ENCODE data around the gene OCIAD2.

Gene OCIAD2

GRCh38 chr4:48858130-48858529 is 48.4 kb downstream of the OCIAD2 start:
- Histone ChIP-seq H3K79me2 (ENCODE audit: insufficient read depth, low read length) (no peaks in the 10 kb centered on the region), H3K4me2 (ENCODE audit: low read depth, low read length, poor library complexity, severe bottlenecking) (no peak overlapping the region), H3K27me3 (ENCODE audit: low read length) (no peaks in the 10 kb centered on the region), H3K36me3 (ENCODE audit: low read length) (peaks cover 31% of the 10 kb centered on the region), H2AFZ (ENCODE audit: low read depth, low read length, severe bottlenecking) (no peak overlapping the region), H4K20me1 (ENCODE audit: low read depth, low read length) (no peaks in the 10 kb centered on the region), H3K27ac (ENCODE audit: low read depth, low read length) (no peak overlapping the region), H3K9ac (ENCODE audit: low read length) (no peak overlapping the region), H3K4me3 (ENCODE audit: insufficient read depth, low read length, poor library complexity, severe bottlenecking) (no peak overlapping the region), H3K9me3 (ENCODE audit: insufficient read depth, low read length) (no peaks in the 10 kb centered on the region), H3K9me2 (replicated peaks; ENCODE audit: insufficient read depth, low read length) (no peaks in the 10 kb centered on the region), H3F3A (ENCODE audit: insufficient read depth) (peaks cover 21% of the 10 kb centered on the region; the same call in 1 of the 2 replicates)
- TF ChIP-seq CTCF (IDR thresholded peaks at IDR 0.05; ENCODE audit: insufficient read depth, low read length, poor library complexity, severe bottlenecking): no peak
- TF ChIP-seq EZH2phosphoT487 (conservative IDR thresholded peaks at IDR 0.05; ENCODE audit: low read length): no peak

- Histone ChIP-seq H3K27me3 (ENCODE audit: low read length) (no peaks in the 10 kb centered on the region), H3K9ac (ENCODE audit: low read length) (no peak overlapping the region), H3K9me3 (ENCODE audit: insufficient read depth, low read length) (no peaks in the 10 kb centered on the region), H3K9me2 (replicated peaks; ENCODE audit: insufficient read depth, low read length) (no peaks in the 10 kb centered on the region), H3K27ac (ENCODE audit: low read depth, low read length) (no peak overlapping the region), H3K4me3 (ENCODE audit: insufficient read depth, low read length, poor library complexity, severe bottlenecking) (no peak overlapping the region), H3K4me2 (ENCODE audit: low read depth, low read length, poor library complexity, severe bottlenecking) (no peak overlapping the region), H4K20me1 (ENCODE audit: low read depth, low read length) (no peaks in the 10 kb centered on the region), H3F3A (ENCODE audit: insufficient read depth) (peaks cover 12% of the 10 kb centered on the region; the same call in 1 of the 2 replicates), H2AFZ (ENCODE audit: low read depth, low read length, severe bottlenecking) (no peak overlapping the region), H3K36me3 (ENCODE audit: low read length) (peaks cover 30% of the 10 kb centered on the region), H3K79me2 (ENCODE audit: insufficient read depth, low read length) (peaks cover 1% of the 10 kb centered on the region; the same call in 1 of the 2 replicates)
- TF ChIP-seq EZH2phosphoT487 (conservative IDR thresholded peaks at IDR 0.05; ENCODE audit: low read length) (no peak), CTCF (IDR thresholded peaks at IDR 0.05; ENCODE audit: insufficient read depth, low read length, poor library complexity, severe bottlenecking) (no peak)
Observed at GRCh38 chr4:48854982-48855381, 51.6 kb downstream of the OCIAD2 start.

GRCh38 chr4:48854395-48854683 is 52.2 kb downstream of the OCIAD2 start:
- Histone ChIP-seq H3K4me2 (ENCODE audit: low read depth, low read length, poor library complexity, severe bottlenecking) (no peak overlapping the region), H3F3A (ENCODE audit: insufficient read depth) (peaks cover 6% of the 10 kb centered on the region; the same call in 1 of the 2 replicates), H3K79me2 (ENCODE audit: insufficient read depth, low read length) (peaks cover 3% of the 10 kb centered on the region; the same call in 1 of the 2 replicates), H3K36me3 (ENCODE audit: low read length) (peaks cover 30% of the 10 kb centered on the region), H3K9me2 (replicated peaks; ENCODE audit: insufficient read depth, low read length) (no peaks in the 10 kb centered on the region), H4K20me1 (ENCODE audit: low read depth, low read length) (no peaks in the 10 kb centered on the region), H3K4me3 (ENCODE audit: insufficient read depth, low read length, poor library complexity, severe bottlenecking) (no peak overlapping the region), H2AFZ (ENCODE audit: low read depth, low read length, severe bottlenecking) (no peak overlapping the region), H3K27me3 (ENCODE audit: low read length) (no peaks in the 10 kb centered on the region), H3K9ac (ENCODE audit: low read length) (no peak overlapping the region), H3K27ac (ENCODE audit: low read depth, low read length) (no peak overlapping the region), H3K9me3 (ENCODE audit: insufficient read depth, low read length) (no peaks in the 10 kb centered on the region)
- TF ChIP-seq EZH2phosphoT487 (conservative IDR thresholded peaks at IDR 0.05; ENCODE audit: low read length): no peak
- no peak for TF ChIP-seq CTCF (IDR thresholded peaks at IDR 0.05; ENCODE audit: insufficient read depth, low read length, poor library complexity, severe bottlenecking)

Measured in SU-DHL-6 (cell line).